Muscle layer of colon (tissue), 2 donors: Measurements from ENCODE around the gene SH2D4B.

Experiments used
- H3K27ac ChIP-seq: one replicate; pipeline ENCODE4 v1.7.0; 2013; ENCODE audit warnings: low read depth, mild to moderate bottlenecking, low read length, moderate library complexity
- H3K27me3 ChIP-seq, 2 donors: one replicate each; pipeline ENCODE4 v1.7.0; 2013; ENCODE audit warnings: low read length in 2 of 2, mild to moderate bottlenecking in 2 of 2; ENCODE audit not compliant: insufficient read depth in 2 of 2, control insufficient read depth in 1 of 2
- H3K36me3 ChIP-seq: one replicate; pipeline ENCODE4 v1.7.0; 2013; ENCODE audit warnings: mild to moderate bottlenecking, low read length; ENCODE audit not compliant: insufficient read depth
- H3K4me1 ChIP-seq: one replicate; pipeline ENCODE4 v1.7.0; 2013; ENCODE audit warnings: mild to moderate bottlenecking, low read length; ENCODE audit not compliant: insufficient read depth
- H3K4me3 ChIP-seq, 2 donors: one replicate each; pipeline ENCODE4 v1.7.0; 2013; ENCODE audit warnings: low read length in 2 of 2, low read depth in 1 of 2, mild to moderate bottlenecking in 1 of 2, moderate library complexity in 1 of 2
- H3K9ac ChIP-seq: one replicate; pipeline ENCODE4 v1.7.0; 2013; ENCODE audit warnings: low read length
- H3K9me3 ChIP-seq: one replicate; pipeline ENCODE4 v1.7.0; 2013; ENCODE audit warnings: mild to moderate bottlenecking, low read length
- donor health status: abdominal sarcoma.
- donor health status: Adenocarcinoma of cecum.

SH2D4B gene

DNA sequence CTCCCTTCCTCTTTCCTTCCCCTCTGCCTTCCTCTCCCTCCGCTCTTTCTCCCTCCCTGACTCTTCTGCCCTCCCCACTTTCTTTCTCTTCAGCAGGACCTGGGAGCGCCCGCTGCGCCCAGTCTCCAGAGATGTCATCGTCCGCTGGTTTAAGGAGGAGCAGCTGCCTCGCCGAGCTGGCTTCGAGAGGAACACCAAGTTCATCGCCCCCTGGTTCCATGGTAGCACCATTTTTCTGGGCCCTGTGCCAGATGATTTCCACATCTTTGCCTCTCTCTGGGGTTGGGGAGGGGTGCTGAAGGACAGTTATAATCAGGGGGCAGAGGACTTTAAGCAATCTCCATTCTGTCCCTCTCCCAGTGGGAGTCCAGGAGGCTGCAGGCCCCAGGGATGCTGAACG lies 71.6 kb downstream of the SH2D4B start:
- no peak overlapping the region for H3K4me3 ChIP-seq
- H3K4me1 ChIP-seq = no peaks in the 10 kb centered on the region
- H3K36me3 ChIP-seq = no peaks in the 10 kb centered on the region
- no peak overlapping the region for H3K9ac ChIP-seq
- no peaks in the 10 kb centered on the region for H3K9me3 ChIP-seq
- no peak overlapping the region for H3K27ac ChIP-seq
- H3K27me3 ChIP-seq = no peaks in the 10 kb centered on the region

DNA sequence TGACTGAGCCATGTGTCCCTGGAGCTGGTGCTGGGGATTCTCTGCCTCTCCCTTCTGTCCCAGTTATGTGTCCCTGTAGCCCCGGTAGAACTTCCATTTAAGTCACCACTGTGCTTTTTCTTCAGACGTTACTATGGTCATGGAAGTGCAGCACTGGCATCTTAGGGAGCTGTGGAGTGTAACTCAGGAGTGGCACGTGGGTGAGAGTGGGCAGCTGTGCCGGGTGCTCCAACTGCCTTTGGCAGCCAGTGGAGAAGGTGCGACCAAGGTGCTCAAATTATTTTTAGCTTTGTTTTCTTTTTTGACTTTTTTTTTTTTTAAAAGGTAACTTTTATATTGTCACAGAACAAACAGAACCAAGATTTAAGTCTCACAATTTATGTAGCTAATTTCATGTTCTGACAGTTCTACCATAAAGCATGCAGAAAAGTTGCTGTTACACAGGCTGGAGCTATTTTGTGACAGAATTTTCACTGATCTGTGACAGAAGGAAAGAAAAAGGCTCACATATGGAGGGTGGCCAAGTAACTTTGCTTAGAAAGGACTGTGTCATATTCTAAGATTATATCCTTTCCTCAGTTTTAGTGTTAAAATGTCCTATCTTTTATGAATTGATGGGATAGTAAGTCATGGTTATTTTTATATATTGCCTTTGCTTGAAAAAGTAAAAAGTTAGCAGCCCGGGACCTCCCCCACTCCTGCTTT lies 73.9 kb downstream of the SH2D4B start:
- Histone ChIP-seq H3K4me1 (no peaks in the 10 kb centered on the region), H3K9me3 (no peaks in the 10 kb centered on the region), H3K9ac (no peak overlapping the region), H3K36me3 (no peaks in the 10 kb centered on the region), H3K27me3 (no peaks in the 10 kb centered on the region), H3K27ac (no peak overlapping the region), H3K4me3 (no peak overlapping the region)

DNA sequence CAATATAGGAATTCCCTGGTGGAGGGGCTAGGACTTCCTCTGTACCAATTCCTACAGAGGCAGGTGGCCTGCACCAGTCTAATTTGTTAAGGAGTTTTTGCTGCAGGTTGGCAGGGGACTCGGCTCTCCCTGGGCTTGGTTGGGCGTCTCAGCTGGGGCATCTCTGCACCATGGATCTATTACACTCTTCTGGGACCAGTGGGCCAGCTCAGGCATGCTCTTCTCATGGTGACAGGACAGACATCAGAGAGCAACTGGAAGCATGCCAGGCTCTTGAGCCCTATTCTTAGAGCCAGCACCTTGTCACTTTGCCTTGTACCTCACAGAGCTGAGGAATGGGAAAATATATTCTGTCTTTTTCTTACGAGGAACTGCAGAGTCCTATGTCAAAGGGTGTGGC lies 74.6 kb downstream of the SH2D4B start:
- Histone ChIP-seq H3K9me3 (no peaks in the 10 kb centered on the region), H3K27me3 (no peaks in the 10 kb centered on the region), H3K27ac (no peak overlapping the region), H3K9ac (no peak overlapping the region), H3K4me3 (no peak overlapping the region), H3K4me1 (no peaks in the 10 kb centered on the region), H3K36me3 (no peaks in the 10 kb centered on the region)

DNA sequence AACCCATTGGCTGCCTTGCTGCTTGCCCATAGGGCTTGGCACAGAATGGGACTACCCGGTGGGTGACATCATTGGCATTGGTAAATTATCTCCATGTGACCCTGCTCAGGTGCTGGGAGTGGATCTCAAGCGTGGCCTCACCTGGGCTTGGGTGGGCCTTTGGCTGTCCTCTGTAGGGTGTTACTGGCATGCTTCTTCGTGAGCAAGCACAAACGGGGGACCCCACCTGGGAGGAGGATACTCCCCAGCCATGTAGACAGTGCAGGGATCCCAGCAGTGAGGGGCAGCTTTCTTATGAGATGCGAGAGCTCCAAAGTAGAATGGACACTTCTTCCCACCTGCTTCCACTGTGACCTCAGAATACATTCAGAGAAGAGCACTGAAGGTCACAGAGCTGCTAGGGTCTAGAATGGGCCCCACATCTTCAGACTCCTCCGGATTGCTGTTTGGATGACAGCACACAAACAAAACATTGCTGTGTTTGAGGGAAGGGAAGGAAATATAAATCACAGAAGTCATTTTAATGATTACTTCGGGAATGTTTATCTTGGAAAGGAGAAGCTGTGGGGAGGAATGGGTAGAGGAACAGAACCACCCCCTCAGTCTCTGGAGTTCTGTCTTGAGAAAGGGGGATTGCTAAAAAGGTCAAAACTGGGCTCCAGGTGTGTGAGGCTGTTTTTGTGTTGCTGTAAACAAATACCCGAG lies 75.9 kb downstream of the SH2D4B start:
- Histone ChIP-seq H3K4me1 (no peaks in the 10 kb centered on the region), H3K9me3 (no peaks in the 10 kb centered on the region), H3K9ac (no peak overlapping the region), H3K27ac (no peak overlapping the region), H3K27me3 (no peaks in the 10 kb centered on the region), H3K4me3 (no peak overlapping the region), H3K36me3 (no peaks in the 10 kb centered on the region)

DNA sequence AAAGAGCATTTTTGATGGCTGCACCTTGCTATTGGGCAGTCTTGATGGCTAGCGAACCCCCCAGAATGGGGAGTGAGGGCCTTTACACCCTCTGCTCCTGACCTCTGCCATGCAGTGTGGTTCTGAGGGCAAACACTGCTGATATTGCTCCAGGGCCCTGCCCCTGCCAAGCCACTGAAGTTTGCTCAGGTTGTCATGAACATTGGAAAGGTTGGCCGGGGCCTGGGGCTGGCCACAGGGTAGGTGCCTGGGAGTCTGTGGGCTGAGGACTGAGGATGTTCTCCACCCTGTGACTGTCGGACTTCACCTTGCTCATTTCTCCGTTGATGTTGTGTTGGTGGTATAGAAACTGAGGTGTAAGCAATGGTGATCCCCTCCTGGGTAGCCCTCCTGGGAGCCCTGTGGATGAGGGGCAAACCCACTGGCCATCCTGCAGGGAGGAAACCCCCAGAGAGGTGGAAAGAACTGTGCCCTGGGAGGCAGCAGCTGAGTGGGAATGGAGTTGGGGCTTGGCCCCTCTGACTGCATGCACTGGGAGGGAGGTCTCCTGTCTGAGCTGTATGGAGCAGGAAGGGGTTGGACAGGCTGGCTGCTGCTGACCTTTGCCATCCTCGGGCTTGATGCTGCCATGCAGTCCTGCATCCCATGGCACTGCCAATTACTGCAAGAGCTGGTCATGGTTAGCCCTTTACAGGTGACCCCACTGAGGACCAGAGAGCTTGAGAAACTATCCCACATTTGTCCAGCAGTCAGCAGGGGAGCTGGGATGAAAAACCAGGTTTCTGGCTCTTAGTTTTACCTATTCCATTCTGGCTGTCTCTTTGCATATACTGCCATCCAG lies 77.1 kb downstream of the SH2D4B start:
- Histone ChIP-seq H3K27ac (no peak overlapping the region), H3K9me3 (no peaks in the 10 kb centered on the region), H3K36me3 (no peaks in the 10 kb centered on the region), H3K9ac (no peak overlapping the region), H3K4me1 (no peaks in the 10 kb centered on the region), H3K27me3 (no peaks in the 10 kb centered on the region), H3K4me3 (no peak overlapping the region)

DNA sequence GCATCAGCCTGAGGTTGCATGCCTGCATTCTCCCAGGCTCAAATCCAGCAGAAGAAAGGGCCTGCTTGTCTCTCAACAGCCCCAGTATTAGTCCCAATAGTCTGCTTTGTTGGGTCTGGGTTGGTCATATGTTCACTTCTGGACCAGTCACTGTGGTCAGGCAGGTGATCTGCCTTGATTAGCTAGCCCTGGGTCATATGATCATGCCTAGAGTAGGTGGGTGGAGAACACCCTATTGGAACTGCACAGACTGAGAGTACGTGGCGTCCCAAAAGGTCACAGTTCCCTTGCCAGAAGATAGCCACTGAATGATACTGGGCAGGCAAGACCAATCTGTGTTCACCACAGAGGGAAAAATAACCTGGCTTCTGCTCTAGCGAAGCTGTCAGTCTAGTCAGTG lies 80.1 kb downstream of the SH2D4B start:
- H3K36me3 ChIP-seq = no peaks in the 10 kb centered on the region
- H3K9me3 ChIP-seq = no peaks in the 10 kb centered on the region
- no peak overlapping the region for H3K27ac ChIP-seq
- H3K4me1 ChIP-seq = no peaks in the 10 kb centered on the region
- no peak overlapping the region for H3K4me3 ChIP-seq
- no peaks in the 10 kb centered on the region for H3K27me3 ChIP-seq
- H3K9ac ChIP-seq = no peak overlapping the region

DNA sequence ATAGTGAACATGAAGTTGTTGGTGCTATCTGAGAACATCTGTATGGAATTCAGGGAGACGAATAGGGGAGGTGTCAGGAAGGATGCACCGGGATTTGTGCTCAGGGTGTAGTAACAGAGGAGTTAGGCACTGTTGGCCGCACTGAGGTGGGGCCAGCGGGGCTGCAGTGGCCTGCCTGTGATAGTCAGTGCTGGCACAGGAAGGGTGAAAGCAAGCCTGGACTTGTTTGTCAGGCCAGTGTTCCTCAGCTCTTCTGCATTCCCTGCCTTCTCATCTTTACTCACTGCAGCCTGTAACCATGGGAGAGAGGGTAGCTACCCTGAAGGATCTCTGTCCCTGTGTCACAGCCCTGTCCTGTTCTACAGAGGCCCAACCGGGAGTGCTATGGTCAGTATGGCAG lies 81.3 kb downstream of the SH2D4B start:
- no peak overlapping the region for H3K27ac ChIP-seq
- H3K9me3 ChIP-seq = no peaks in the 10 kb centered on the region
- no peaks in the 10 kb centered on the region for H3K4me1 ChIP-seq

DNA sequence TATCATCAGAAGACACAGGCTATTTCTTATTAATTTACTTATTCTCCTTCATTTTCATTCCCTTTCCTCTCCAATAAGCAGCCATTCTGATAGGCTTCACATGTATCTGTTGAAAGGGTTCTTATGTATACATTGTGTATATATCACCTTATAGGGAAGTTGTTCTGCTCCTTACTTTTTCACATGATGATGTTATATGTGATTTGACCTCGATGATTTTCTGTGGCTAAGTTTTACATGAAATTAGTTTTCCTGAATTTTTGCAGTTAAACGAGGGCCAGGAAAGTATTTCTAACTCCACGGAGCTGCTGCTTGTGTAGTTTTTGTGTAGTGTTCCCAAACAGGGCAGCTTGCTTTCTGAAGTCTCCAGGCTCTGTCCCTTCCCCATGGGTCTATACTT lies 84.5 kb downstream of the SH2D4B start:
- H3K4me1 ChIP-seq = no peaks in the 10 kb centered on the region
- H3K27me3 ChIP-seq = no peaks in the 10 kb centered on the region
- no peaks in the 10 kb centered on the region for H3K36me3 ChIP-seq
- H3K9me3 ChIP-seq = no peaks in the 10 kb centered on the region
- no peak overlapping the region for H3K9ac ChIP-seq
- H3K4me3 ChIP-seq = no peak overlapping the region
- no peak overlapping the region for H3K27ac ChIP-seq

More for the DNA sequence above, 81.3 kb downstream of the SH2D4B start:
- H3K9ac ChIP-seq = no peak overlapping the region
- no peak overlapping the region for H3K4me3 ChIP-seq
- H3K36me3 ChIP-seq = no peaks in the 10 kb centered on the region
- no peaks in the 10 kb centered on the region for H3K27me3 ChIP-seq

DNA sequence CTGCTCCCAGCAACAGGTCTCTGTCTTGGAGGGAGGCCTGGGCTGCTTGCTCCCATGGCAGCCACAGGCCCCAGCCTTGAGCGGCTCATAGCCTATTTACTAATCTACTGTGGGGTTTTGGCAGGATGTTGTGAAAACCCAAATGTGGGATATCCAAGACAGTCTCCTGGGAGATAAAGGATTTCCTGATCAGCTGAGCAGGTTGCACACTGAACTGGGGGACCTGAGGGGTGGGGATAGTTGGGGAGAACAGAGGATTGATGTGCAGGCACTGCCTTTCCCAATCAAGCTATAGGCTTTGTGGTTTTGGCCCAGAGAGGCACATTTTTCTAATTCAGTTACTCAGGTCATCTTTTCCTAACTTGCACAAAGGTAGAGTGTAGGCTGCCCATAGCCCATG lies 92.6 kb downstream of the SH2D4B start:
- no peak overlapping the region for H3K9ac ChIP-seq
- no peaks in the 10 kb centered on the region for H3K27me3 ChIP-seq
- no peaks in the 10 kb centered on the region for H3K9me3 ChIP-seq
- H3K4me1 ChIP-seq = no peaks in the 10 kb centered on the region
- H3K4me3 ChIP-seq = no peak overlapping the region
- H3K36me3 ChIP-seq = no peaks in the 10 kb centered on the region
- no peak overlapping the region for H3K27ac ChIP-seq

DNA sequence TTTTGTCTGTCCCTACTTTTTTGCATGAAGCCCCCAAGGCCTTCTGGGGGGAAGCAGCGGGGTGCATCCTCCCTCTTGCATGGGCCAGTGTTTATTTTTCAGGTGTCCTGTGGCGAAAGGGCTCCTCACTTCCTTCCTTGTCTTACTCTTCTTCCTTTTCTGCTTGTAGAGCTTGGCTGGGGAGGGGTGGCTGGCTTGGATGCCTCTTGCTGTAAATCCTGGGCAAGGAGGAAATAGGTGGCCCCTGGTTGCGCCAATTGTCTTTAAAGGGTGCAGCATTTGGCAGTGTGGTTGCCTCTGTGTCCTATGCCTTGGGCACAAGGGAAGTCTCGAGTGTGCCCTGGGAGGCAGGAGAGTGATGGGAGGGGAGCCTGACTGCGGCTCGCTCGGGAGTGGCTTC lies 95.0 kb downstream of the SH2D4B start:
- H3K4me1 ChIP-seq = no peaks in the 10 kb centered on the region

DNA sequence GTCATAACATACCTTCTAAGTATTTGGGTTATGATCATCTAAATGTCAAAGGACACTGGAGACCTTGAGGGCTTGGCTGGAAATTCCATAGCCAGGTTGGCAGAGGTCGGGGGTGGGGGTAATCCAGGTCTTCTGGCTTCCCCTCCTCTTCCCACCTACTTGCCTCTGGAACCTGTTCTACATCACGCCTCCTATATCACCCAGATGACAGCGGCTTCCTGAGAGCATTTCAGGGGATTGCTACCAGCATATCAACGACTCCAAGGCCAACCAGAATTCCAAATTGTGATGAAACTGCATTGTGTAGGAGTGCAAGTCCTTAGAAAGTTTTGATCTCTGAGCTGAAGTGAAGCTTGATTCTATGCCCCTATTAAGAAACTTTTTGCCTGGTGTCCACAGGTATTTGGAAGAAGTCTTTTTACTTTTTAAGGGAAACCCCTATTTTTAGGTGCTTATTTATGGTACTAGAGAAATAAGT lies 95.7 kb downstream of the SH2D4B start:
- Histone ChIP-seq H3K36me3 (no peaks in the 10 kb centered on the region), H3K9ac (no peak overlapping the region), H3K9me3 (no peaks in the 10 kb centered on the region), H3K27ac (no peak overlapping the region), H3K4me1 (no peaks in the 10 kb centered on the region), H3K4me3 (no peak overlapping the region), H3K27me3 (no peaks in the 10 kb centered on the region)

More for the DNA sequence above, 95.0 kb downstream of the SH2D4B start:
- Histone ChIP-seq H3K36me3 (no peaks in the 10 kb centered on the region), H3K9me3 (no peaks in the 10 kb centered on the region), H3K9ac (no peak overlapping the region), H3K27ac (no peak overlapping the region), H3K27me3 (no peaks in the 10 kb centered on the region), H3K4me3 (no peak overlapping the region)
